A673 (cell line): Measurements from ENCODE around the gene IPO8. TPM values are rescaled to one million over a fixed set of nuclear protein-coding genes. Genes with fewer than 3 reads are reported as not detected.
"Not testable (repeated sequence)": the region's sequence is repeated elsewhere in the genome, so short reads cannot be mapped to it uniquely, and the experiment has no call there.

Experiments
- BruUV-seq: library from RNA; stranded (reverse); fragments of 400-500 nt; replicated peaks from 2 replicates; lab custom pipeline; 2021; lab: Mats Ljungman, UMichigan
- CTCF ChIA-PET: fragments of 300-600 bp; sonication (Branson Sonifier 250); formaldehyde crosslinking; loops from one replicate; lab custom pipeline; 2022; ENCODE audit warnings: antibody characterized with exemption; lab: Charles Lee
- POLR2A ChIA-PET: fragments of 300-600 bp; sonication (Branson Sonifier 250); formaldehyde crosslinking; loops from one replicate; lab custom pipeline; 2022; ENCODE audit warnings: antibody characterized with exemption; ENCODE audit not compliant: low non-redundant PET; lab: Charles Lee
- DNase-seq: peaks from one replicate; pipeline ENCODE4 v3.0.0-alpha.2; 2015; ENCODE audit warnings: low spot score
- H3K27ac ChIP-seq: fragments of 200-600 bp; sonication (generic); 2 replicates; pipeline ENCODE4 v1.5.1; 2016; ENCODE audit warnings: mixed run types, low read depth, mild to moderate bottlenecking, mixed read lengths, antibody characterized with exemption, low read length; ENCODE audit not compliant: poor library complexity, severe bottlenecking
- H3K27me3 ChIP-seq: fragments of 200-600 bp; sonication (generic); replicated peaks from 2 replicates; pipeline ENCODE4 v1.6.1; 2017; ENCODE audit warnings: mixed run types, low read depth, mild to moderate bottlenecking, mixed read lengths, antibody characterized with exemption, low read length; ENCODE audit not compliant: insufficient read depth, poor library complexity
- H3K36me3 ChIP-seq: fragments of 200-600 bp; sonication (generic); 2 replicates; pipeline ENCODE4 v1.6.1; 2016; ENCODE audit warnings: mixed run types, mild to moderate bottlenecking, mixed read lengths, antibody characterized with exemption, low read length; ENCODE audit not compliant: insufficient read depth, poor library complexity, severe bottlenecking
- H3K4me1 ChIP-seq: fragments of 200-600 bp; sonication (generic); 2 replicates; pipeline ENCODE4 v1.6.1; 2017; ENCODE audit warnings: mixed run types, mild to moderate bottlenecking, mixed read lengths, antibody characterized with exemption, low read length; ENCODE audit not compliant: insufficient read depth, poor library complexity, severe bottlenecking
- H3K4me3 ChIP-seq: fragments of 200-600 bp; sonication (generic); 2 replicates; pipeline ENCODE4 v1.5.1; 2016; ENCODE audit warnings: low read depth, mixed run types, mild to moderate bottlenecking, mixed read lengths, low read length; ENCODE audit not compliant: poor library complexity, severe bottlenecking
- H3K9me3 ChIP-seq: fragments of 200-600 bp; sonication (generic); 2 replicates; pipeline ENCODE4 v1.6.1; 2016; ENCODE audit warnings: mixed run types, low read depth, mild to moderate bottlenecking, mixed read lengths, antibody characterized with exemption, low read length; ENCODE audit not compliant: poor library complexity, severe bottlenecking
- CTCF ChIP-seq: fragments of 300-800, 200-600 bp; sonication (generic); conservative IDR thresholded peaks from 2 replicates; pipeline ENCODE4 v1.5.1; 2017; ENCODE audit warnings: low read depth, mild to moderate bottlenecking, antibody characterized with exemption, low read length, moderate library complexity, mixed read lengths
- EZH2 ChIP-seq: fragments of 200-600 bp; sonication (generic); IDR thresholded peaks from 2 replicates; pipeline ENCODE4 v1.6.1; 2017; ENCODE audit warnings: borderline replicate concordance, low read depth, mild to moderate bottlenecking, mixed read lengths, antibody characterized with exemption, low read length; ENCODE audit not compliant: poor library complexity, severe bottlenecking
- intact Hi-C: fragments of 100-400 bp; cut with micrococcal nuclease; formaldehyde crosslinking; loops from one replicate; pipeline ENCODE4 v1.10.0; 2022; ENCODE audit not compliant: unreplicated experiment
- total RNA-seq: library from RNA; stranded (reverse); gene quantifications from 2 replicates; pipeline ENCODE4 v1.2.3, GENCODE V29; 2021

IPO8 gene
- total RNA-seq, 1 experiment from 2014 or later: 37.9 TPM

GRCh38 chr12:30595742-30596141 is 99.9 kb downstream of the IPO8 start:
- Histone ChIP-seq H3K4me3 (no peak overlapping the region), H3K4me1 (peaks cover 17% of the 10 kb centered on the region), H3K9me3 (peaks cover 3% of the 10 kb centered on the region), H3K27ac (no peak overlapping the region), H3K36me3 (no peaks in the 10 kb centered on the region), H3K27me3 (no peaks in the 10 kb centered on the region)
- CTCF ChIA-PET: no interaction called here
- POLR2A ChIA-PET: no interaction called here
- intact Hi-C loops: no loop called here
- no TSS peak for BruUV-seq
- no peak for DNase-seq
- TF ChIP-seq EZH2: no peak
- no peak for TF ChIP-seq CTCF

GRCh38 chr12:30594509-30594908 is 101.2 kb downstream of the IPO8 start:
- Histone ChIP-seq H3K27ac (no peak overlapping the region), H3K36me3 (no peaks in the 10 kb centered on the region), H3K4me3 (no peak overlapping the region), H3K27me3 (no peaks in the 10 kb centered on the region), H3K4me1 (peaks cover 8% of the 10 kb centered on the region), H3K9me3 (peaks cover 3% of the 10 kb centered on the region)
- BruUV-seq: no TSS peak
- CTCF ChIA-PET: no interaction called here
- intact Hi-C loops: no loop called here
- DNase-seq: no peak
- POLR2A ChIA-PET: no interaction called here
- TF ChIP-seq EZH2 (no peak), CTCF (no peak)

DNA sequence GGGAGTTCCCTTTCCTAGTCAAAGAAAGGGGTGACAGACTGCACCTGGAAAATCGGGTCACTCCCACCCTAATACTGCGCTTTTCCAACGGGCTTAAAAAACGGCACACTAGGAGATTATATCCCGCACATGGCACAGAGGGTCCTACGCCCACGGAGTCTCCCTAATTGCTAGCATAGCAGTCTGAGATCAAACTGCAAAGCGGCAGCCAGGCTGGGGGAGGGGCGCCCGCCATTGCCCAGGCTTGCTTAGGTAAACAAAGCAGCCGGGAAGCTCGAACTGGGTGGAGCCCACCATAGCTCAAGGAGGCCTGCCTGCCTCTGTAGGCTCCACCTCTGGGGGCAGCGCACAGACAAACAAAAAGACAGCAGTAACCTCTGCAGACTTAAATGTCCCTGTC is 107.1 kb downstream of the IPO8 start:
- CTCF ChIA-PET, H3K27ac ChIP-seq, H3K36me3 ChIP-seq, H3K27me3 ChIP-seq, BruUV-seq, H3K9me3 ChIP-seq, POLR2A ChIA-PET, H3K4me1 ChIP-seq, DNase-seq, intact Hi-C loops, H3K4me3 ChIP-seq: not testable (repeated sequence)

DNA sequence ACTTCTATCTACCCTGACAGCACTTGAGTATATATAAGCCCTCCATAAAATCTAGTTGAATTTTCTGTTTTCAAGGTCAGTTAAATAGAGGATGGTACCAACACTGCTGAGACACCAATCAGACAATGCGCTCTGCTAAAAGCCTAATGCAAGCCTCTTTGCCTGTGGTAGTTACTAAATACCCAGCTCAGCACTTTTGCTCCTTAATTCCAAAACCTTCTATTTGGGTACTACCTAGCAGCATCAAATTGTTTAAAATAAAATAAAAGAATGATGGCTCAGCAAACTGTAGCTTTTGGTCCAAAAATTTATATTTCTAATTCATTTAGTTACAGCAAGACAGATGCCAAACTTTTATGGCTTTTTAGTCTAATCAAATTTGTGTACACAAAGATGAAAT is 107.9 kb downstream of the IPO8 start:
- TF ChIP-seq CTCF: no peak
- TF ChIP-seq EZH2: no peak
- H3K9me3 ChIP-seq: no peaks in the 10 kb centered on the region
- ChIA-PET CTCF (no interaction called here), POLR2A (no interaction called here)
- BruUV-seq: no TSS peak
- no peaks in the 10 kb centered on the region for H3K4me1 ChIP-seq
- intact Hi-C loops: no loop called here
- H3K27me3 ChIP-seq: no peaks in the 10 kb centered on the region
- H3K4me3 ChIP-seq: no peak overlapping the region
- no peak overlapping the region for H3K27ac ChIP-seq
- DNase-seq: no peak
- no peaks in the 10 kb centered on the region for H3K36me3 ChIP-seq
